Keratinocyte (primary cell): ENCODE measurements around the gene SLC66A2. TPM values are rescaled to one million over a fixed set of nuclear protein-coding genes. Genes with fewer than 3 reads are reported as not detected.

ENCODE experiments used
- DNase-seq: peaks from one replicate; pipeline ENCODE4 v3.0.0-alpha.2; 2011; ENCODE audit warnings: low read depth, missing footprints, low spot score
- FAIRE-seq: peaks from 2 replicates; lab custom pipeline; 2011; peaks lifted over from hg19 to GRCh38; lab: Jason Lieb, UNC
- H2AFZ ChIP-seq: 2 replicates; pipeline ENCODE4 v1.6.0; 2012; ENCODE audit warnings: low read length, control low read depth, inconsistent platforms; ENCODE audit not compliant: control insufficient read depth
- H3K27ac ChIP-seq: 2 replicates; pipeline ENCODE4 v1.5.1; 2011; ENCODE audit warnings: low read length; ENCODE audit not compliant: control insufficient read depth, insufficient read depth
- H3K27me3 ChIP-seq: 3 replicates; pipeline ENCODE4 v1.6.0; 2011; ENCODE audit warnings: low read length; ENCODE audit not compliant: control insufficient read depth, insufficient read depth; ENCODE audit errors: extremely low read depth
- H3K36me3 ChIP-seq, 2 experiments: 2 replicates in 1 of 2; 3 replicates in 1 of 2; pipeline ENCODE4 v1.5.1; 2011; ENCODE audit warnings: low read length in 2 of 2, mild to moderate bottlenecking in 1 of 2; ENCODE audit not compliant: control insufficient read depth in 2 of 2, insufficient read depth in 2 of 2; ENCODE audit errors: extremely low read depth in 1 of 2
- H3K4me1 ChIP-seq: 3 replicates; pipeline ENCODE4 v1.5.1; 2011; ENCODE audit warnings: low read length; ENCODE audit not compliant: control insufficient read depth, insufficient read depth; ENCODE audit errors: extremely low read depth
- H3K4me2 ChIP-seq: 3 replicates; pipeline ENCODE4 v1.6.0; 2011; ENCODE audit warnings: low read depth, low read length; ENCODE audit not compliant: control insufficient read depth, insufficient read depth; ENCODE audit errors: extremely low read depth
- H3K4me3 ChIP-seq, 3 experiments: fragments of 200-600 bp in 1 of 3; sonication (generic) in 1 of 3; 2 replicates in 2 of 3; 3 replicates in 1 of 3; pipeline ENCODE4 v1.5.1; 2011 to 2016; ENCODE audit warnings: low read length in 3 of 3, mild to moderate bottlenecking in 3 of 3, control low read depth in 2 of 3, inconsistent platforms in 1 of 3, low read depth in 1 of 3, mixed read lengths in 1 of 3, mixed run types in 1 of 3, moderate library complexity in 1 of 3; ENCODE audit not compliant: control insufficient read depth in 2 of 3, insufficient read depth in 2 of 3; ENCODE audit errors: extremely low read depth in 1 of 3
- H3K79me2 ChIP-seq: 2 replicates; pipeline ENCODE4 v1.6.0; 2012; ENCODE audit warnings: low read length; ENCODE audit not compliant: control insufficient read depth, insufficient read depth
- H3K9ac ChIP-seq: 3 replicates; pipeline ENCODE4 v1.6.0; 2011; ENCODE audit warnings: low read length; ENCODE audit not compliant: control insufficient read depth, insufficient read depth; ENCODE audit errors: extremely low read depth
- H3K9me1 ChIP-seq: 3 replicates; pipeline ENCODE4 v1.6.0; 2011; ENCODE audit warnings: low read length; ENCODE audit not compliant: control insufficient read depth, insufficient read depth; ENCODE audit errors: extremely low read depth
- H3K9me3 ChIP-seq: 2 replicates; pipeline ENCODE4 v1.5.1; 2012; ENCODE audit warnings: low read depth, low read length; ENCODE audit not compliant: control insufficient read depth
- H4K20me1 ChIP-seq: 3 replicates; pipeline ENCODE4 v1.6.0; 2011; ENCODE audit warnings: low read length; ENCODE audit not compliant: control insufficient read depth, insufficient read depth; ENCODE audit errors: extremely low read depth
- EZH2 ChIP-seq: IDR thresholded peaks from one replicate; pipeline ENCODE4 v1.6.1; 2012; ENCODE audit warnings: inconsistent platforms, mild to moderate bottlenecking, low read length, moderate library complexity
- dilution Hi-C: fragments of 300-500 bp; cut with MboI; formaldehyde crosslinking; loops from one replicate; pipeline ENCODE4 v1.7.0; 2020; ENCODE audit warnings: low sequenced_read_pairs; ENCODE audit not compliant: extremely low pct_ligation_motif_present
- polyA plus RNA-seq, 5 experiments: library from polyadenylated mRNA; depleted of rRNA in 3 of 5; stranded (reverse) in 3 of 5; stranded (forward) in 1 of 5; unstranded in 1 of 5; fragments of >200 nt; gene quantifications; 1 replicate in 1 of 5; 2 replicates in 3 of 5; 3 replicates in 1 of 5; pipeline versions ENCODE4 v1.2.1 to v1.2.3, GENCODE V29; 2011 to 2012; ENCODE audit warnings: missing spikeins in 2 of 5, low read depth in 1 of 5, low replicate concordance in 1 of 5
- TF ChIP-seq, protein P1 (sequence below), 3 experiments: IDR thresholded peaks in 1 of 3; conservative IDR thresholded peaks in 1 of 3; optimal IDR thresholded peaks in 1 of 3; 2 replicates in 2 of 3; 3 replicates in 1 of 3; pipeline versions ENCODE3 to v1.5.1; 2011; ENCODE audit warnings: low read length in 3 of 3, mild to moderate bottlenecking in 3 of 3, moderate library complexity in 2 of 3, control low read depth in 1 of 3, inconsistent platforms in 1 of 3; ENCODE audit not compliant: insufficient read depth in 2 of 3; ENCODE audit errors: extremely low read depth in 1 of 3

The SLC66A2 gene
- polyA plus RNA-seq, 1 donor (not counting 4 experiments of a cell fraction or from before 2014, with no cell fraction given): 16.3 TPM

DNA sequence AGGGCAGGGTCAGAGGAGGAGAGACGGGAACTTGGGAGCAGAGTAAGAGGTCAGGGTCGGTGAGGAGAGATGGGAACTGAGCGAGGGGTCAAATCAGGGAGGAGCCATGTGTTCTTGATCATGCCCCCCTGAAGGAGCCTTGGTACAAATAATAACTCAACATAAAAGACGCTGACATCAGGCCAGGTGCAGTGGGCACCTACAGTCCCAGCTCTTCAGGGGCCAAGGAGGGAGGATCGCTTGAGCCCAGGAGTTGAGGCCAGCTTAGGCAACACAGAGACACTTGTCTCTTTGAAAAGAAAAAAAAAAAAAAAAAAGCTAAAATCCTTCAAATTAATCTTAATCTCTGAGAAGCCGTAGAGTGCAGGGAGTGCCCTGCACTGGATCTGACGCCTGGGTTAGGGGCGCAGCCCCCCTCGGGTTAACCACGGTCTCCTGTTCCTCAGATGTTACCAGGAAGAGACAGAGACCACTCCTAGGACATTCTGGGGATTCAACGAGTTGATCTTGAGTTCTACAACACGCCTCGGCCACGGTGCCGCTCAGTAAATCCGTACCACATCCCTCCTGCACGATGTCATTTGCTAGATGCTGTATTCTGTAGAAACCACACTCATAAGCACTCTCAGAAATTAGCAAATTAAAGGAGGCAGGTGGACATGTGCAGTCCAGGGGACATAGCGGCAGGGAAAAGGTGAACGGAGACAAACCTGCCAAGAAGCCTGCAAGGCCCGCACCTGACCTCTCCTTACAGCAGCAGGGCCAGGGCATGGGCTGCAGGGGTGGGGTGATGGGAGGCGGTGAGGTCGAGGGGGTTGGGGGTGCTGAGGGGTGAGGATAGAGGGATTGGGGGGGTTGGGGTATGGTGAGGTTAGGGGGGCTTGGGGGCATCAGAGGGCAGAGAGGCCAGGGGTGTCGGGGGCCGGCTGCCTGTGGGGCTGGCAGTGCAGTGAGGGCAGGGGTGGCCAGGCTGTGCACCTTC is 29.2 kb downstream of the SLC66A2 start:
- Histone ChIP-seq H3K79me2 (peaks cover 26% of the 10 kb centered on the region), H3K9me1 (no peaks in the 10 kb centered on the region), H3K9me3 (no peaks in the 10 kb centered on the region), H3K4me2 (no peak overlapping the region), H3K9ac (no peak overlapping the region), H2AFZ (no peak overlapping the region), H3K27ac (no peak overlapping the region), H3K4me1 (no peaks in the 10 kb centered on the region), H3K4me3 (no peak overlapping the region), H3K36me3 (peaks cover 12% of the 10 kb centered on the region in 2 experiments), H3K27me3 (no peaks in the 10 kb centered on the region), H4K20me1 (no peaks in the 10 kb centered on the region)
- dilution Hi-C loops: no loop called here
- TF ChIP-seq EZH2: no peak
- TF ChIP-seq, protein P1, sequence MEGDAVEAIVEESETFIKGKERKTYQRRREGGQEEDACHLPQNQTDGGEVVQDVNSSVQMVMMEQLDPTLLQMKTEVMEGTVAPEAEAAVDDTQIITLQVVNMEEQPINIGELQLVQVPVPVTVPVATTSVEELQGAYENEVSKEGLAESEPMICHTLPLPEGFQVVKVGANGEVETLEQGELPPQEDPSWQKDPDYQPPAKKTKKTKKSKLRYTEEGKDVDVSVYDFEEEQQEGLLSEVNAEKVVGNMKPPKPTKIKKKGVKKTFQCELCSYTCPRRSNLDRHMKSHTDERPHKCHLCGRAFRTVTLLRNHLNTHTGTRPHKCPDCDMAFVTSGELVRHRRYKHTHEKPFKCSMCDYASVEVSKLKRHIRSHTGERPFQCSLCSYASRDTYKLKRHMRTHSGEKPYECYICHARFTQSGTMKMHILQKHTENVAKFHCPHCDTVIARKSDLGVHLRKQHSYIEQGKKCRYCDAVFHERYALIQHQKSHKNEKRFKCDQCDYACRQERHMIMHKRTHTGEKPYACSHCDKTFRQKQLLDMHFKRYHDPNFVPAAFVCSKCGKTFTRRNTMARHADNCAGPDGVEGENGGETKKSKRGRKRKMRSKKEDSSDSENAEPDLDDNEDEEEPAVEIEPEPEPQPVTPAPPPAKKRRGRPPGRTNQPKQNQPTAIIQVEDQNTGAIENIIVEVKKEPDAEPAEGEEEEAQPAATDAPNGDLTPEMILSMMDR (optimal IDR thresholded peaks at IDR 0.05 in 1 of 3, IDR thresholded peaks at IDR 0.05 in 1 of 3, conservative IDR thresholded peaks at IDR 0.05 in 1 of 3; ENCODE audit: extremely low read depth in 1 of 3, insufficient read depth in 2 of 3, low read length in 3 of 3): no peak
- FAIRE-seq (no peak), DNase-seq (no peak)

DNA sequence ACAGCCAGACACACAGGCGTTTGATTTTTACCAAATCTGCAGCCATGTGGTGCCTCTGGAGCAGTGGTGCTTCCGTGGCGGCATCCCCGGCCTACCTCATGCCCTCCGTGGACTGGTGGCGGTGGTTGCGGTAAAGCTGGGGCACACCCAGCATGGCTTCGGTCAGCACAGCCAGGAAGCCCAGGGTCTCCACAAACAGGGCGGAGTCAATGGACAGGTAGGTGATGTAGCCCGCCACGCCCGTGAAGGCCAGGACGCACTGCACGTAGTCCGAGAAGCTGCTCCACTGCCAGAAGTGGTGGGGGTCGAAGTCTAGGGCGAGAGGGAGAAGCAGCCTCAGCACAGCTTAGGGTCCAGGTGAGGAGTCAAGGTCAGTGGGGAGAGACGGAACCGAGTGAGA is 32.4 kb downstream of the SLC66A2 start:
- Histone ChIP-seq H3K9me1 (no peaks in the 10 kb centered on the region), H3K36me3 (peaks cover 9 to 16% of the 10 kb centered on the region in 2 experiments), H3K27me3 (no peaks in the 10 kb centered on the region), H3K79me2 (peaks cover 22% of the 10 kb centered on the region), H3K4me2 (no peak overlapping the region), H3K27ac (no peak overlapping the region), H3K4me3 (no peak overlapping the region), H2AFZ (no peak overlapping the region), H3K4me1 (no peaks in the 10 kb centered on the region), H4K20me1 (no peaks in the 10 kb centered on the region), H3K9me3 (no peaks in the 10 kb centered on the region), H3K9ac (no peak overlapping the region)
- TF ChIP-seq EZH2: no peak
- TF ChIP-seq, protein P1 (optimal IDR thresholded peaks at IDR 0.05 in 1 of 3, IDR thresholded peaks at IDR 0.05 in 1 of 3, conservative IDR thresholded peaks at IDR 0.05 in 1 of 3; ENCODE audit: extremely low read depth in 1 of 3, insufficient read depth in 2 of 3, low read length in 3 of 3): no peak
- FAIRE-seq (no peak), DNase-seq (no peak)
- dilution Hi-C loops: no loop called here
